HepG2 (cell line): ENCODE measurements around the gene KCNG4.

Experiments used
- ARNT ChIP-seq: fragments of 450-650 bp; IDR thresholded peaks from 2 replicates; pipeline ENCODE4 v1.6.1; 2017
- DR1 ChIP-seq: sonication (generic); formaldehyde crosslinking; IDR thresholded peaks from 2 replicates; pipeline ENCODE4 v1.8.0; 2021; ENCODE audit warnings: mild to moderate bottlenecking, missing genetic modification reagents, inconsistent platforms
- HNRNPK ChIP-seq: fragments of 200-400 bp; formaldehyde crosslinking; IDR thresholded peaks from 2 replicates; pipeline ENCODE4 v1.6.1; 2018; ENCODE audit warnings: low read length, low read depth, moderate library complexity, mild to moderate bottlenecking; ENCODE audit not compliant: poor library complexity, severe bottlenecking
- NFYB ChIP-seq: sonication (generic); formaldehyde crosslinking; IDR thresholded peaks from 2 replicates; pipeline ENCODE4 v1.4.0; 2020; ENCODE audit warnings: missing genetic modification reagents
- POLR2A ChIP-seq, 2 experiments: IDR thresholded peaks; 2 replicates each; pipeline ENCODE4 v1.6.1; 2011; ENCODE audit warnings: low read depth in 2 of 2, low read length in 2 of 2, mild to moderate bottlenecking in 1 of 2, moderate library complexity in 1 of 2; ENCODE audit not compliant: insufficient read depth in 1 of 2
- PRPF4 ChIP-seq: fragments of 200-400 bp; formaldehyde crosslinking; IDR thresholded peaks from 2 replicates; pipeline ENCODE4 v1.6.1; 2016; ENCODE audit warnings: low read length, low read depth; ENCODE audit not compliant: poor library complexity, severe bottlenecking
- SNRNP70 ChIP-seq: fragments of 200-400 bp; formaldehyde crosslinking; IDR thresholded peaks from 2 replicates; pipeline ENCODE4 v1.6.1; 2017; ENCODE audit warnings: mild to moderate bottlenecking, low read depth, low read length, moderate library complexity
- YEATS4 ChIP-seq: sonication (generic); formaldehyde crosslinking; IDR thresholded peaks from 2 replicates; pipeline ENCODE4 v1.4.0; 2020; ENCODE audit warnings: missing genetic modification reagents, borderline replicate concordance
- YY1 ChIP-seq: IDR thresholded peaks from 2 replicates; pipeline ENCODE4 v1.6.1; 2011; ENCODE audit warnings: low read length, low read depth, moderate library complexity, mild to moderate bottlenecking; ENCODE audit not compliant: insufficient read depth, insufficient replicate concordance
- TF ChIP-seq, protein P1 (sequence below): sonication (generic); formaldehyde crosslinking; IDR thresholded peaks from 2 replicates; pipeline ENCODE4 v1.5.0; 2020; ENCODE audit warnings: mild to moderate bottlenecking, missing genetic modification reagents, moderate library complexity
- TF ChIP-seq, protein P2 (sequence below): IDR thresholded peaks from 2 replicates; pipeline ENCODE4 v1.6.1; 2016; ENCODE audit warnings: low read depth, missing genetic modification reagents, missing compliant biosample characterization
- TF ChIP-seq, protein P3 (sequence below): sonication (generic); formaldehyde crosslinking; IDR thresholded peaks from 2 replicates; pipeline ENCODE4 v1.4.0; 2020; ENCODE audit warnings: low read depth, missing genetic modification reagents
- TF ChIP-seq, protein P4 (sequence below): sonication (generic); formaldehyde crosslinking; IDR thresholded peaks from 2 replicates; pipeline ENCODE4 v1.4.0; 2020; ENCODE audit warnings: missing genetic modification reagents, borderline replicate concordance

DNA sequence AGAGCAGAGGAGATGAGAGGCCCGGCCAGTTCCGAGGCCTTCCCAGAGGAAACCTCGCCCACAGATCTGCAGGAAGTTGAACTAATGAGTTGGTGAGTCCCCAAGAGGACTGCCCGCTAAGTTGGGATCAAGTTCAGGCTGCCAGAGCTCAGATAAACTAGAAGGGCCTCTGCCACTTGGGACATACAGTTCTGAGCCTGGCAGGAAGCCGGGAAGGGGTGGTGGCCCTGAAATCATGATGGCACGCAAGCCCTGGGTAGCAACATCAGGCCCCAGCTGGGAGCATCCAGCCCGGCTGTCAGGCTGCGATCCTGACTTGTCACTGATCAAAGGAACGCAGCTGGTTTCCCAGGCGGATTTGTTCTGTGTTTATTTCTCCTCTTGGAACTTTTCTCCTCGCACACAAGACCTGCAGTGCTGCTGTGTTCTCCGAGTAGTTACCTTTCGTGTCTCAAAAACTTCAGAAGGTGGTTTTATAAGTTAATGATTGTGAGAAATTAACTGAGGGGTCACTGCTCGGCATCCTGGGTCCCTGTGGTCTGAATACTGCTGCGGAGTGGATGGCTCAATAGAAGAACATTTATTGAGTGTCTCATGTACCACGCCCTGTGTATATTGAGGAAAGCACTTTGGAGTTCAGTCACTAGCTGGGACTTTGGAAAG, 46.9 kb upstream of the KCNG4 start:
- TF ChIP-seq HNRNPK = no peak
- TF ChIP-seq, protein P1, sequence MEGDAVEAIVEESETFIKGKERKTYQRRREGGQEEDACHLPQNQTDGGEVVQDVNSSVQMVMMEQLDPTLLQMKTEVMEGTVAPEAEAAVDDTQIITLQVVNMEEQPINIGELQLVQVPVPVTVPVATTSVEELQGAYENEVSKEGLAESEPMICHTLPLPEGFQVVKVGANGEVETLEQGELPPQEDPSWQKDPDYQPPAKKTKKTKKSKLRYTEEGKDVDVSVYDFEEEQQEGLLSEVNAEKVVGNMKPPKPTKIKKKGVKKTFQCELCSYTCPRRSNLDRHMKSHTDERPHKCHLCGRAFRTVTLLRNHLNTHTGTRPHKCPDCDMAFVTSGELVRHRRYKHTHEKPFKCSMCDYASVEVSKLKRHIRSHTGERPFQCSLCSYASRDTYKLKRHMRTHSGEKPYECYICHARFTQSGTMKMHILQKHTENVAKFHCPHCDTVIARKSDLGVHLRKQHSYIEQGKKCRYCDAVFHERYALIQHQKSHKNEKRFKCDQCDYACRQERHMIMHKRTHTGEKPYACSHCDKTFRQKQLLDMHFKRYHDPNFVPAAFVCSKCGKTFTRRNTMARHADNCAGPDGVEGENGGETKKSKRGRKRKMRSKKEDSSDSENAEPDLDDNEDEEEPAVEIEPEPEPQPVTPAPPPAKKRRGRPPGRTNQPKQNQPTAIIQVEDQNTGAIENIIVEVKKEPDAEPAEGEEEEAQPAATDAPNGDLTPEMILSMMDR (CRISPR knock-in tag) = no peak
- no peak for TF ChIP-seq YY1
- no peak for TF ChIP-seq NFYB (CRISPR knock-in tag)
- TF ChIP-seq YEATS4 (CRISPR knock-in tag) = no peak
- TF ChIP-seq, protein P2, sequence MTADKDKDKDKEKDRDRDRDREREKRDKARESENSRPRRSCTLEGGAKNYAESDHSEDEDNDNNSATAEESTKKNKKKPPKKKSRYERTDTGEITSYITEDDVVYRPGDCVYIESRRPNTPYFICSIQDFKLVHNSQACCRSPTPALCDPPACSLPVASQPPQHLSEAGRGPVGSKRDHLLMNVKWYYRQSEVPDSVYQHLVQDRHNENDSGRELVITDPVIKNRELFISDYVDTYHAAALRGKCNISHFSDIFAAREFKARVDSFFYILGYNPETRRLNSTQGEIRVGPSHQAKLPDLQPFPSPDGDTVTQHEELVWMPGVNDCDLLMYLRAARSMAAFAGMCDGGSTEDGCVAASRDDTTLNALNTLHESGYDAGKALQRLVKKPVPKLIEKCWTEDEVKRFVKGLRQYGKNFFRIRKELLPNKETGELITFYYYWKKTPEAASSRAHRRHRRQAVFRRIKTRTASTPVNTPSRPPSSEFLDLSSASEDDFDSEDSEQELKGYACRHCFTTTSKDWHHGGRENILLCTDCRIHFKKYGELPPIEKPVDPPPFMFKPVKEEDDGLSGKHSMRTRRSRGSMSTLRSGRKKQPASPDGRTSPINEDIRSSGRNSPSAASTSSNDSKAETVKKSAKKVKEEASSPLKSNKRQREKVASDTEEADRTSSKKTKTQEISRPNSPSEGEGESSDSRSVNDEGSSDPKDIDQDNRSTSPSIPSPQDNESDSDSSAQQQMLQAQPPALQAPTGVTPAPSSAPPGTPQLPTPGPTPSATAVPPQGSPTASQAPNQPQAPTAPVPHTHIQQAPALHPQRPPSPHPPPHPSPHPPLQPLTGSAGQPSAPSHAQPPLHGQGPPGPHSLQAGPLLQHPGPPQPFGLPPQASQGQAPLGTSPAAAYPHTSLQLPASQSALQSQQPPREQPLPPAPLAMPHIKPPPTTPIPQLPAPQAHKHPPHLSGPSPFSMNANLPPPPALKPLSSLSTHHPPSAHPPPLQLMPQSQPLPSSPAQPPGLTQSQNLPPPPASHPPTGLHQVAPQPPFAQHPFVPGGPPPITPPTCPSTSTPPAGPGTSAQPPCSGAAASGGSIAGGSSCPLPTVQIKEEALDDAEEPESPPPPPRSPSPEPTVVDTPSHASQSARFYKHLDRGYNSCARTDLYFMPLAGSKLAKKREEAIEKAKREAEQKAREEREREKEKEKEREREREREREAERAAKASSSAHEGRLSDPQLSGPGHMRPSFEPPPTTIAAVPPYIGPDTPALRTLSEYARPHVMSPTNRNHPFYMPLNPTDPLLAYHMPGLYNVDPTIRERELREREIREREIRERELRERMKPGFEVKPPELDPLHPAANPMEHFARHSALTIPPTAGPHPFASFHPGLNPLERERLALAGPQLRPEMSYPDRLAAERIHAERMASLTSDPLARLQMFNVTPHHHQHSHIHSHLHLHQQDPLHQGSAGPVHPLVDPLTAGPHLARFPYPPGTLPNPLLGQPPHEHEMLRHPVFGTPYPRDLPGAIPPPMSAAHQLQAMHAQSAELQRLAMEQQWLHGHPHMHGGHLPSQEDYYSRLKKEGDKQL = no peak
- no peak for TF ChIP-seq SNRNP70
- no peak for TF ChIP-seq DR1 (CRISPR knock-in tag)
- TF ChIP-seq PRPF4 = no peak
- TF ChIP-seq, protein P3, sequence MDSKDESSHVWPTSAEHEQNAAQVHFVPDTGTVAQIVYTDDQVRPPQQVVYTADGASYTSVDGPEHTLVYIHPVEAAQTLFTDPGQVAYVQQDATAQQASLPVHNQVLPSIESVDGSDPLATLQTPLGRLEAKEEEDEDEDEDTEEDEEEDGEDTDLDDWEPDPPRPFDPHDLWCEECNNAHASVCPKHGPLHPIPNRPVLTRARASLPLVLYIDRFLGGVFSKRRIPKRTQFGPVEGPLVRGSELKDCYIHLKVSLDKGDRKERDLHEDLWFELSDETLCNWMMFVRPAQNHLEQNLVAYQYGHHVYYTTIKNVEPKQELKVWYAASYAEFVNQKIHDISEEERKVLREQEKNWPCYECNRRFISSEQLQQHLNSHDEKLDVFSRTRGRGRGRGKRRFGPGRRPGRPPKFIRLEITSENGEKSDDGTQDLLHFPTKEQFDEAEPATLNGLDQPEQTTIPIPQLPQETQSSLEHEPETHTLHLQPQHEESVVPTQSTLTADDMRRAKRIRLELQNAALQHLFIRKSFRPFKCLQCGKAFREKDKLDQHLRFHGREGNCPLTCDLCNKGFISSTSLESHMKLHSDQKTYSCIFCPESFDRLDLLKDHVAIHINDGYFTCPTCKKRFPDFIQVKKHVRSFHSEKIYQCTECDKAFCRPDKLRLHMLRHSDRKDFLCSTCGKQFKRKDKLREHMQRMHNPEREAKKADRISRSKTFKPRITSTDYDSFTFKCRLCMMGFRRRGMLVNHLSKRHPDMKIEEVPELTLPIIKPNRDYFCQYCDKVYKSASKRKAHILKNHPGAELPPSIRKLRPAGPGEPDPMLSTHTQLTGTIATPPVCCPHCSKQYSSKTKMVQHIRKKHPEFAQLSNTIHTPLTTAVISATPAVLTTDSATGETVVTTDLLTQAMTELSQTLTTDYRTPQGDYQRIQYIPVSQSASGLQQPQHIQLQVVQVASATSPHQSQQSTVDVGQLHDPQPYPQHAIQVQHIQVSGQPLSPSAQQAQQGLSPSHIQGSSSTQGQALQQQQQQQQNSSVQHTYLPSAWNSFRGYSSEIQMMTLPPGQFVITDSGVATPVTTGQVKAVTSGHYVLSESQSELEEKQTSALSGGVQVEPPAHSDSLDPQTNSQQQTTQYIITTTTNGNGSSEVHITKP (CRISPR knock-in tag) = no peak
- no peak for TF ChIP-seq ARNT
- TF ChIP-seq POLR2A (IDR thresholded peaks at IDR 0.05; ENCODE audit: insufficient read depth in 1 of 2, low read depth in 2 of 2, low read length in 2 of 2) = no peak
- TF ChIP-seq, protein P4, sequence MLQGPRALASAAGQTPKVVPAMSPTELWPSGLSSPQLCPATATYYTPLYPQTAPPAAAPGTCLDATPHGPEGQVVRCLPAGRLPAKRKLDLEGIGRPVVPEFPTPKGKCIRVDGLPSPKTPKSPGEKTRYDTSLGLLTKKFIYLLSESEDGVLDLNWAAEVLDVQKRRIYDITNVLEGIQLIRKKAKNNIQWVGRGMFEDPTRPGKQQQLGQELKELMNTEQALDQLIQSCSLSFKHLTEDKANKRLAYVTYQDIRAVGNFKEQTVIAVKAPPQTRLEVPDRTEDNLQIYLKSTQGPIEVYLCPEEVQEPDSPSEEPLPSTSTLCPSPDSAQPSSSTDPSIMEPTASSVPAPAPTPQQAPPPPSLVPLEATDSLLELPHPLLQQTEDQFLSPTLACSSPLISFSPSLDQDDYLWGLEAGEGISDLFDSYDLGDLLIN (CRISPR knock-in tag) = no peak
